Kidney epithelial cell (primary cell): ENCODE measurements around the gene CYBC1. TPM values are rescaled to one million over a fixed set of nuclear protein-coding genes. Genes with fewer than 3 reads are reported as not detected.

ENCODE experiments used
- DNase-seq: peaks from one replicate; pipeline ENCODE4 v3.0.0-alpha.2; 2010; ENCODE audit warnings: low read depth
- H3K27me3 ChIP-seq: 2 replicates; pipeline ENCODE4 v1.6.0; 2011; ENCODE audit warnings: low read length; ENCODE audit not compliant: control insufficient read depth, insufficient read depth
- H3K36me3 ChIP-seq: 2 replicates; pipeline ENCODE4 v1.5.1; 2011; ENCODE audit warnings: low read length; ENCODE audit not compliant: control insufficient read depth, insufficient read depth
- H3K4me3 ChIP-seq: 2 replicates; pipeline ENCODE4 v1.5.1; 2011; ENCODE audit warnings: low read depth, mild to moderate bottlenecking, control low read depth, low read length
- total RNA-seq: library from RNA; depleted of rRNA; stranded (reverse); fragments of >200 nt; gene quantifications from 2 replicates; pipeline ENCODE4 v1.2.3, GENCODE V29; 2015
- TF ChIP-seq, protein P1 (sequence below): IDR thresholded peaks from 2 replicates; pipeline ENCODE4 v1.5.1; 2011; ENCODE audit warnings: mild to moderate bottlenecking, moderate library complexity, low read length, control low read depth, inconsistent platforms; ENCODE audit not compliant: insufficient read depth, poor library complexity, severe bottlenecking

The CYBC1 gene
- total RNA-seq, 1 donor from 2014 or later = 76.0 TPM

DNA sequence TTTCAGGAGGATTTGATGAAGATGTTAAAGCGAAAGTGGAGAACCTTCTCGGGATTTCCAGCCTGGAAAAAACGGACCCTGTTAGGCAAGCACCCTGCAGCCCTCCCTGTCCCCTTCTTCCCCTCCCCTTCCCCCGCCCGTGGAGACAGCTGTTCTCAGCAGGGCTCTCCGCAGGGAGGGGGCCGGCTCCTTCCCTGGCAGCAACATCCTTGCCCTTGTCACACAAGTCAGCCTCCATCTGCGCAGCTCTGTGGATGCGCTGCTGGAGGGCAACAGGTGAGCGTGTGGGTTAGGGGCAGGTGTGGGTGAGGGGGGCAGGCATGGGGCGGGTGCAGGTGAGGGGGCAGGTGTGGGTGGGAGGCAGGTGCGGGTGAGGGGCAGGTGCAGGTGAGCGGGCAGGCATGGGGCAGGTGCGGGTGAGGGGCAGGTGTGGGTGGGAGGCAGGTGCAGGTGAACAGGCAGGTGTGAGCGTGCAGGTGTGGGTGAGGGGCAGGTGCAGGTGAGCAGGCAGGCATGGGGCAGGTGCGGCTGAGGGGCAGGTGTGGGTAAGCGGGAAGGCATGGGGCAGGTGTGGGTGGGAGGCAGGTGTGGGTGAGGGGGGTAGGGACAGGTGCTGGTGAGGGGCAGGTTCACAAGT lies 9.4 kb downstream of the CYBC1 start:
- TF ChIP-seq, protein P1, sequence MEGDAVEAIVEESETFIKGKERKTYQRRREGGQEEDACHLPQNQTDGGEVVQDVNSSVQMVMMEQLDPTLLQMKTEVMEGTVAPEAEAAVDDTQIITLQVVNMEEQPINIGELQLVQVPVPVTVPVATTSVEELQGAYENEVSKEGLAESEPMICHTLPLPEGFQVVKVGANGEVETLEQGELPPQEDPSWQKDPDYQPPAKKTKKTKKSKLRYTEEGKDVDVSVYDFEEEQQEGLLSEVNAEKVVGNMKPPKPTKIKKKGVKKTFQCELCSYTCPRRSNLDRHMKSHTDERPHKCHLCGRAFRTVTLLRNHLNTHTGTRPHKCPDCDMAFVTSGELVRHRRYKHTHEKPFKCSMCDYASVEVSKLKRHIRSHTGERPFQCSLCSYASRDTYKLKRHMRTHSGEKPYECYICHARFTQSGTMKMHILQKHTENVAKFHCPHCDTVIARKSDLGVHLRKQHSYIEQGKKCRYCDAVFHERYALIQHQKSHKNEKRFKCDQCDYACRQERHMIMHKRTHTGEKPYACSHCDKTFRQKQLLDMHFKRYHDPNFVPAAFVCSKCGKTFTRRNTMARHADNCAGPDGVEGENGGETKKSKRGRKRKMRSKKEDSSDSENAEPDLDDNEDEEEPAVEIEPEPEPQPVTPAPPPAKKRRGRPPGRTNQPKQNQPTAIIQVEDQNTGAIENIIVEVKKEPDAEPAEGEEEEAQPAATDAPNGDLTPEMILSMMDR = no peak
- Histone ChIP-seq H3K36me3 (peaks cover 3% of the 10 kb centered on the region), H3K4me3 (no peak overlapping the region), H3K27me3 (no peaks in the 10 kb centered on the region)
- no peak for DNase-seq

DNA sequence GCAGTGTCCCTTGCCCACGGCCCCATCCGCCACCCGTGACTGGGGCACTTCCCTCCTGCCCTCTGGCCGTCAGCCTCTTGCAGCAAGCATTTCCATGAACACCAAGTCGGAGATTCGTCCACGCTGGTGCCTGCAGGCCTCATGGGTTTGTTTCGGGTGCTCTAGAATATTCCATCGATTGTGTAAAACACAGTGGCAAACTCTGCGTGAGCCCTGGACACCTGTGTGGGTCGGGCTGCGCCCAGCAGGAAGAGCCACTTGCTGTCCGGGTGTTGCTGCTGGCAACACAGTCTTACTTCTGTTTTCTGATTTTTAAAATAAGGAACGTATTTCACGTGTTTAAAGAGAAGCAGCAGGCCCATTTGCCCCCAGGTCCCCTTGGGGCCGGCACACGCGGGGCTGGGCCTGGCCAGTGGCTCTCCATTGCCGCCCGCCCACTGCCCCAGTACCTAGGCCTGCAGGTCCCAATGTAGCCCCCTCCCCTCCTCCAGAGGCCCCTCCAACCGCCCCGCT lies 10.0 kb downstream of the CYBC1 start:
- TF ChIP-seq, protein P1 = no peak
- no peak for DNase-seq
- H3K27me3 ChIP-seq = no peaks in the 10 kb centered on the region
- peaks cover 3% of the 10 kb centered on the region for H3K36me3 ChIP-seq
- no peak overlapping the region for H3K4me3 ChIP-seq

DNA sequence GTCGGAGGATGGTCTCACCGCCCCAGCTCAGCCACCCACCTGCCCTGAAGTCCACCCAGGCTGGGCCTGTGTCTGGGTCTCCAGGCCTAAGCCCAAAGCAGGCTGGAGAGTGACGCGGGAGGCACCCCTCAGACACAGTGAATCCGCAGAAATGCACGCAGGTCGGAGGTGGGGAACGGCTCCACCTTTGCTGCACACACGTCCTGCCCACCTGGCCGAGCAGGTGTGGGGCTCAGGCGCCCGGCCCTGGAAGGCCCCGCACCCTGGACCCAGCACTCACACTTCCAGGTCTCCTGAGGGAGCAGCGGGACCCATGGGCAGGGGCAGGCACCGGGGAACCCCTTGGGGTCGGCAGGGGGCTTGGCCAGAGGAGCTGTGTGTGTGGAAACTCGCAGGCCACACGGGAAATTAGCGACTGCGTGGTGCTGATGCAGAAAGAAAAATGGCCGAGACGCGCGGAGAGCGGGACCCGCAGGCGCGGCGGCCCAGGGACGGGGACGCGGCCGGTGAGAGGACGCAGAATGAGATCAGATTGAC lies 10.7 kb downstream of the CYBC1 start:
- Histone ChIP-seq H3K4me3 (no peak overlapping the region), H3K27me3 (no peaks in the 10 kb centered on the region), H3K36me3 (peaks cover 3% of the 10 kb centered on the region)
- TF ChIP-seq, protein P1 = no peak
- DNase-seq = no peak

DNA sequence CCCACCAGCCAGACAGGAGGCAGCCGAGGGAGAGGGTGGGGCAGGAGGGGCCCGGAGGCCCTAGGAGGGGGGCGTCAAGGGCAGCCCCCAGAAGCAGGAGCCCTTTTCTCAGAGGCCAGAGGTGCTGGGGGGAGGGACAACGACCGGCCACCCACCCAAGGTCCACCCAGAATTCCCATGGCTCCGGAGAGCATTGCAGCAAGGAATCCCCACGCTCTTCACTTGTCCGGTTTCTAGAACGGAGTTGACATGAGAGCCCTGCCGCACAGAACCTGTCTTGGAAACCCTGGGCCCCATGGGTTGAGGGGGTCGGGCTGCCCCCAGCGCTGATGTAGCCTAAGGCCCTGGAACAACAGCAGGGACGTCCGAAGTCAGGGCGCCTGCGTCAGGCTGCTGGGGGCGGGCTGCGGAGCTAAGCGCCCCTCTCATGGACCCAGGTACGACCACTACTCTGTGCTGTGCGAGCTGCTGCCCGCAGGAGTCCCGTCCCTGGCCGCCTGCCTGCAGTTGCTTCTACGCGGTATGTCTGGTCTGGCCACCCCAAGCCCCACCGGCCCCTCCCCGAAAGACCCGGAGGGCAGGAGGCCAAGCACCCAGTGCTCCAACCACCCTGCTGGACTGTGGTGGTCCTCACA lies 11.2 kb downstream of the CYBC1 start:
- TF ChIP-seq, protein P1 = no peak
- no peaks in the 10 kb centered on the region for H3K27me3 ChIP-seq
- DNase-seq = no peak

DNA sequence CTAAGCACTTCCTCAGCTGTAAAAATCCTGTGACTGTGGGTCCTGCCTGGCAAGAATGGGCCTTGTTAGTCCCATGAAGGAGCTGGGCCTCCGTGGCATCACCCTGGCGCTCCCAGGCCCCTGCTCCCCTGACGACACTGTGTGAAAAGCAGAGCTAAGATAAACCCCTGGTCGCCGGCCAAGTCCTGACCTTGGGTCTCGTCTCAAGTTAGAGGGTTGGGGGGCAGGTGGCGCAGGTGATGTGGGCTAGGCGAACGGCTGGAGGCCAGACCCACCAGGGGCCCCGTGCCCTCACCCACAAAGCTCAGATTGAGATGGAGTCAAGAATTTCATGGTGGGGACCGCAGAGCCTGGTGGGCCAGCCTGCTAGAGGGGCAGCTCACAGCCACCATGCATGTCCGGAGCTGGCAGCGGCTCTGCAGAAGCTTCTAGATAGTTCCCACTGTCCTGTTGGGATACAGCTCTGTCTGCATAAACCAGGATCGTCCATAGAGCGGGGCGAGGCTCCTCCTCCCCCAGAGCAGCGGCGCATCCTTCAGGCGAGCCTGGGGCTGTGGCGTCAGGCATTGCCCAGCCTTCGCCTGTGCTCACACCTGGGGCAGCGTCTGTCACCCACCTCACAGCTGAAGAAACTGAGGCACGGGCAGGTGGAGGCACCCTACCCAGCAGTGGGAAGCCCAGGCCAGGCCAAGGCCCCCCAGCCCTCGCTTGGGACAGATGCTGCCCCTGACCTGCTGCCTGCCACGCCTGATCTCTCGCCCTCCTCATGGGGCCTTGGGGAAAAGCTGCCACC lies 12.0 kb downstream of the CYBC1 start:
- Histone ChIP-seq H3K27me3 (no peaks in the 10 kb centered on the region), H3K4me3 (no peak overlapping the region), H3K36me3 (no peaks in the 10 kb centered on the region)
- DNase-seq = no peak
- TF ChIP-seq, protein P1 = no peak

More for the DNA sequence above, 11.2 kb downstream of the CYBC1 start:
- Histone ChIP-seq H3K4me3 (no peak overlapping the region), H3K36me3 (no peaks in the 10 kb centered on the region)
